SIG-M5 (cell line): ENCODE measurements around the gene ZNF513.
A peak's percentile ranks its signal among the peaks of the same experiment; 100 is the strongest.

Source experiments
- DNase-seq: peaks from one replicate; lab custom pipeline; 2025; lab: John Stamatoyannopoulos, UW

Gene ZNF513

GRCh38 chr2:27381577-27382181, 1.1 kb upstream of the ZNF513 start:
- no peak for DNase-seq

- DNase-seq, result no peak
Observed at GRCh38 chr2:27379836-27380625, 503 bp downstream of the ZNF513 start.

GRCh38 chr2:27379383-27379835, 1.1 kb downstream of the ZNF513 start:
- DNase-seq, result no peak

GRCh38 chr2:27378809-27379290, 1.7 kb downstream of the ZNF513 start:
- no peak for DNase-seq

GRCh38 chr2:27378096-27378808, 2.3 kb downstream of the ZNF513 start:
- DNase-seq, result no peak

GRCh38 chr2:27377618-27378095, 2.9 kb downstream of the ZNF513 start:
- no peak for DNase-seq

GRCh38 chr2:27376866-27377617, 3.5 kb downstream of the ZNF513 start:
- no peak for DNase-seq

GRCh38 chr2:27376151-27376865, 4.2 kb downstream of the ZNF513 start:
- no peak for DNase-seq

GRCh38 chr2:27375513-27376099, 4.9 kb downstream of the ZNF513 start:
- DNase-seq, result no peak

GRCh38 chr2:27373567-27373966, 7.0 kb downstream of the ZNF513 start:
- DNase-seq, result no peak

GRCh38 chr2:27372937-27373336, 7.6 kb downstream of the ZNF513 start:
- DNase-seq, result no peak

- peak; percentile 72 for DNase-seq
Observed at GRCh38 chr2:27370816-27371620, 9.5 kb downstream of the ZNF513 start.

- peak; percentile 99 for DNase-seq
Observed at GRCh38 chr2:27370026-27370815, 10.3 kb downstream of the ZNF513 start, which contains the start of the genes EIF2B4 and SNX17. TSS of gene EIF2B4 (minus strand) at chr2:27370338. CDS start at chr2:27370314, 24 bp downstream. TSS of gene SNX17 (plus strand) at chr2:27370616. CDS start at chr2:27370744, 128 bp downstream.

- DNase-seq, result no peak
Observed at GRCh38 chr2:27369471-27370025, 11.0 kb downstream of the ZNF513 start.

GRCh38 chr2:27363933-27364332, 16.6 kb downstream of the ZNF513 start:
- DNase-seq, result no peak

- no peak for DNase-seq
Observed at GRCh38 chr2:27362678-27363420, 17.7 kb downstream of the ZNF513 start.

- DNase-seq, result peak; percentile 90
Observed at GRCh38 chr2:27356382-27357181, 24.0 kb downstream of the ZNF513 start, which contains the start of gene GTF3C2. TSS of gene GTF3C2 (minus strand) at chr2:27356764. CDS start at chr2:27343554, 13,210 bp downstream.
